ENCODE measurements around the gene PBRM1.

DNA sequence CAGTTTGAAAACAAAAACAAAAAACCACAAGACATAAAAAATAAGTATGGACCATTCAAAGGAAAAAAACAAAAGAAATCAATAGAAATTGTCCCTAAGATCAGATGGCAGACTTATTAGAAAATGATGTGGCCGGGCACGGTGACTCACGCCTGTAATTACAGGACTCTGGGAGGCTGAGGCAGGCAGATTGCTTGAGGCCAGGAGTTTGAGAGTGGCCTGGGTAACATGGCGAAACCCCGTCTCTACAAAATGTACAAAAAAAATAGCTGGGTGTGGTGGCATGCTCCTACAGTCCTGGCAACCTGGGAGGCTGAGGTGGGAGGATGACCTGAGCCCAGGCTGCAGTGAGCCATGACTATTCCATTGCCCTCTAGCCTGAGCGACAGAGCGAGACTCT lies 36.8 kb upstream of the PBRM1 start:
- no peak for TF ChIP-seq YY1 (IDR thresholded peaks at IDR 0.05; ENCODE audit: extremely low read depth, insufficient replicate concordance, low read depth, low read length)
- TF ChIP-seq, protein P1, sequence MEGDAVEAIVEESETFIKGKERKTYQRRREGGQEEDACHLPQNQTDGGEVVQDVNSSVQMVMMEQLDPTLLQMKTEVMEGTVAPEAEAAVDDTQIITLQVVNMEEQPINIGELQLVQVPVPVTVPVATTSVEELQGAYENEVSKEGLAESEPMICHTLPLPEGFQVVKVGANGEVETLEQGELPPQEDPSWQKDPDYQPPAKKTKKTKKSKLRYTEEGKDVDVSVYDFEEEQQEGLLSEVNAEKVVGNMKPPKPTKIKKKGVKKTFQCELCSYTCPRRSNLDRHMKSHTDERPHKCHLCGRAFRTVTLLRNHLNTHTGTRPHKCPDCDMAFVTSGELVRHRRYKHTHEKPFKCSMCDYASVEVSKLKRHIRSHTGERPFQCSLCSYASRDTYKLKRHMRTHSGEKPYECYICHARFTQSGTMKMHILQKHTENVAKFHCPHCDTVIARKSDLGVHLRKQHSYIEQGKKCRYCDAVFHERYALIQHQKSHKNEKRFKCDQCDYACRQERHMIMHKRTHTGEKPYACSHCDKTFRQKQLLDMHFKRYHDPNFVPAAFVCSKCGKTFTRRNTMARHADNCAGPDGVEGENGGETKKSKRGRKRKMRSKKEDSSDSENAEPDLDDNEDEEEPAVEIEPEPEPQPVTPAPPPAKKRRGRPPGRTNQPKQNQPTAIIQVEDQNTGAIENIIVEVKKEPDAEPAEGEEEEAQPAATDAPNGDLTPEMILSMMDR (IDR thresholded peaks at IDR 0.05 in 2 of 3, conservative IDR thresholded peaks at IDR 0.05 in 1 of 3; ENCODE audit: borderline replicate concordance in 1 of 3, insufficient read depth in 1 of 3, low read depth in 2 of 3, low read length in 2 of 3): no peak
- TF ChIP-seq POLR2AphosphoS5 (IDR thresholded peaks at IDR 0.05; ENCODE audit: low read depth, low read length): no peak
- TF ChIP-seq SIN3A (IDR thresholded peaks at IDR 0.05; ENCODE audit: low read depth): no peak
- TF ChIP-seq SP1 (IDR thresholded peaks at IDR 0.05; ENCODE audit: low read depth): no peak
- TF ChIP-seq EZH2 (IDR thresholded peaks at IDR 0.05): no peak
- no peak for TF ChIP-seq POLR2A (IDR thresholded peaks at IDR 0.05; ENCODE audit: borderline replicate concordance, extremely low read depth, insufficient read depth, insufficient read length)
- TF ChIP-seq RAD21 (IDR thresholded peaks at IDR 0.05; ENCODE audit: low read depth): no peak
- no peak for TF ChIP-seq EZH2phosphoT487 (IDR thresholded peaks at IDR 0.05; ENCODE audit: borderline replicate concordance)
- no peak for TF ChIP-seq CBX3 (IDR thresholded peaks at IDR 0.05; ENCODE audit: low read depth)
- TF ChIP-seq JUND (IDR thresholded peaks at IDR 0.05): no peak

Measured in HCT116 (cell line).